ENCODE measurements around the gene TSNAX. TPM values are rescaled to one million over a fixed set of nuclear protein-coding genes. Genes with fewer than 3 reads are reported as not detected.

TSNAX gene
- total RNA-seq, 1 experiment from 2014 or later = 38.0 TPM

GRCh38 chr1:231494439-231495110 is 33.9 kb upstream of the TSNAX start:
- no peak for ATAC-seq
- ChIA-PET POLR2A (no interaction called here), CTCF (no interaction called here)
- Mint-ChIP-seq H3K36me3 (peaks cover 14% of the 10 kb centered on the region), H3K4me3 (no peak overlapping the region), H3K27ac (no peak overlapping the region), H3K4me1 (peaks cover 12% of the 10 kb centered on the region; the same call in 1 of the 2 replicates), H3K27me3 (ENCODE audit: low read depth) (no peaks in the 10 kb centered on the region; the same call in 1 of the 2 replicates), H3K9me3 (peaks cover 29% of the 10 kb centered on the region)
- DNase-seq (ENCODE audit: low spot score) = no peak
- TF ChIP-seq ZNF232 (CRISPR knock-in tag; IDR thresholded peaks at IDR 0.05) (no peak), ATF6 (CRISPR knock-in tag; IDR thresholded peaks at IDR 0.05) (no peak), TEAD1 (CRISPR knock-in tag; IDR thresholded peaks at IDR 0.05) (no peak), FOXK1 (CRISPR knock-in tag; IDR thresholded peaks at IDR 0.05) (no peak), GRHL2 (CRISPR knock-in tag; IDR thresholded peaks at IDR 0.05; ENCODE audit: insufficient replicate concordance, severe bottlenecking) (no peak), PREB (CRISPR knock-in tag; IDR thresholded peaks at IDR 0.05; ENCODE audit: borderline replicate concordance) (no peak), MYBL2 (CRISPR knock-in tag; IDR thresholded peaks at IDR 0.05) (no peak), NFATC4 (CRISPR knock-in tag; IDR thresholded peaks at IDR 0.05) (no peak), IRF1 (CRISPR knock-in tag; IDR thresholded peaks at IDR 0.05) (no peak), USF1 (CRISPR knock-in tag; IDR thresholded peaks at IDR 0.05) (no peak), MLX (CRISPR knock-in tag; IDR thresholded peaks at IDR 0.05) (no peak), ETV6 (CRISPR knock-in tag; IDR thresholded peaks at IDR 0.05) (no peak), JUN (CRISPR knock-in tag; IDR thresholded peaks at IDR 0.05) (no peak), EMX1 (CRISPR knock-in tag; IDR thresholded peaks at IDR 0.05) (no peak), STAT6 (CRISPR knock-in tag; conservative IDR thresholded peaks at IDR 0.05; ENCODE audit: low read depth) (no peak), ZMAT4 (CRISPR knock-in tag; IDR thresholded peaks at IDR 0.05) (no peak), SMAD4 (CRISPR knock-in tag; IDR thresholded peaks at IDR 0.05) (no peak), FOXP4 (CRISPR knock-in tag; IDR thresholded peaks at IDR 0.05) (no peak), ZNF423 (CRISPR knock-in tag; IDR thresholded peaks at IDR 0.05) (no peak)

Measured in WTC11 (cell line).